Fibroblast of mammary gland (primary cell): ENCODE measurements around the gene MYH10.

Experiments
- DNase-seq: peaks from one replicate; pipeline ENCODE4 v3.0.0-alpha.2; 2010; ENCODE audit warnings: low read depth
- H3K4me3 ChIP-seq: 2 replicates; pipeline ENCODE4 v1.5.1; 2011; ENCODE audit warnings: low read depth, mild to moderate bottlenecking, low read length, moderate library complexity; ENCODE audit not compliant: control insufficient read depth
- CTCF ChIP-seq: conservative IDR thresholded peaks from 2 replicates; pipeline ENCODE4 v1.5.1; 2011; ENCODE audit warnings: low read depth, low read length, inconsistent platforms; ENCODE audit not compliant: control insufficient read depth, insufficient read depth

The MYH10 gene

GRCh38 chr17:8670421-8670820, 39.9 kb upstream of the MYH10 start:
- TF ChIP-seq CTCF, result no peak
- no peak overlapping the region for H3K4me3 ChIP-seq
- DNase-seq, result no peak

GRCh38 chr17:8668176-8668740, 37.7 kb upstream of the MYH10 start:
- H3K4me3 ChIP-seq, result no peak overlapping the region
- TF ChIP-seq CTCF, result no peak
- no peak for DNase-seq

- TF ChIP-seq CTCF, result no peak
- no peak overlapping the region for H3K4me3 ChIP-seq
- DNase-seq, result no peak
Measured at GRCh38 chr17:8667421-8667820, 36.9 kb upstream of the MYH10 start.

- no peak for DNase-seq
- no peak for TF ChIP-seq CTCF
- no peak overlapping the region for H3K4me3 ChIP-seq
Measured at GRCh38 chr17:8665684-8666083, 35.2 kb upstream of the MYH10 start.

GRCh38 chr17:8664456-8665126, 34.1 kb upstream of the MYH10 start:
- TF ChIP-seq CTCF, result no peak
- H3K4me3 ChIP-seq, result no peak overlapping the region
- DNase-seq, result no peak

GRCh38 chr17:8662973-8663372, 32.4 kb upstream of the MYH10 start:
- no peak overlapping the region for H3K4me3 ChIP-seq

More at GRCh38 chr17:8662973-8663372, 32.4 kb upstream of the MYH10 start:
- no peak for TF ChIP-seq CTCF
- no peak for DNase-seq
